COR-L47 (cell line): ENCODE measurements around the gene TMEM120B.
"Not testable (repeated sequence)": the region's sequence is repeated elsewhere in the genome, so short reads cannot be mapped to it uniquely, and the experiment has no call there.

Experiments used
- DNase-seq: peaks from one replicate; lab custom pipeline; 2025; lab: John Stamatoyannopoulos, UW

TMEM120B gene

GRCh38 chr12:121748571-121749265 is 36.2 kb downstream of the TMEM120B start:
- DNase-seq = no peak

GRCh38 chr12:121749267-121749666 is 36.7 kb downstream of the TMEM120B start:
- DNase-seq = no peak

- no peak for DNase-seq
Measured at GRCh38 chr12:121750507-121750955, 38.0 kb downstream of the TMEM120B start.

GRCh38 chr12:121751034-121751433 is 38.5 kb downstream of the TMEM120B start:
- DNase-seq = no peak

GRCh38 chr12:121751749-121752351 is 39.3 kb downstream of the TMEM120B start:
- no peak for DNase-seq

GRCh38 chr12:121753844-121754264 is 41.3 kb downstream of the TMEM120B start:
- DNase-seq = no peak

GRCh38 chr12:121754836-121755235 is 42.3 kb downstream of the TMEM120B start:
- DNase-seq = no peak

- DNase-seq = no peak
Measured at GRCh38 chr12:121755591-121755990, 43.0 kb downstream of the TMEM120B start.

GRCh38 chr12:121758536-121758935 is 46.0 kb downstream of the TMEM120B start:
- DNase-seq = not testable (repeated sequence)

GRCh38 chr12:121762269-121762668 is 49.7 kb downstream of the TMEM120B start:
- DNase-seq = no peak

GRCh38 chr12:121764808-121765207 is 52.3 kb downstream of the TMEM120B start:
- no peak for DNase-seq

- DNase-seq = no peak
Measured at GRCh38 chr12:121765573-121765972, 53.0 kb downstream of the TMEM120B start.

GRCh38 chr12:121766290-121767039 is 53.9 kb downstream of the TMEM120B start:
- DNase-seq = no peak

GRCh38 chr12:121767525-121768016 is 55.0 kb downstream of the TMEM120B start:
- DNase-seq = no peak

- DNase-seq = no peak
Measured at GRCh38 chr12:121769297-121769830, 56.8 kb downstream of the TMEM120B start.

- DNase-seq = no peak
Measured at GRCh38 chr12:121769831-121770301, 57.3 kb downstream of the TMEM120B start.

- DNase-seq = no peak
Measured at GRCh38 chr12:121770388-121770787, 57.8 kb downstream of the TMEM120B start.

- no peak for DNase-seq
Measured at GRCh38 chr12:121770813-121771625, 58.5 kb downstream of the TMEM120B start.

GRCh38 chr12:121773011-121773777 is 60.6 kb downstream of the TMEM120B start:
- DNase-seq = peak; percentile 44

- no peak for DNase-seq
Measured at GRCh38 chr12:121774968-121775474, 62.5 kb downstream of the TMEM120B start.
